SW480 (cell line): ENCODE results near the gene FAS.

Source experiments
- DNase-seq: peaks from one replicate; pipeline ENCODE4 v3.0.0-alpha.2; 2016; ENCODE audit warnings: low spot score

Gene FAS

DNA sequence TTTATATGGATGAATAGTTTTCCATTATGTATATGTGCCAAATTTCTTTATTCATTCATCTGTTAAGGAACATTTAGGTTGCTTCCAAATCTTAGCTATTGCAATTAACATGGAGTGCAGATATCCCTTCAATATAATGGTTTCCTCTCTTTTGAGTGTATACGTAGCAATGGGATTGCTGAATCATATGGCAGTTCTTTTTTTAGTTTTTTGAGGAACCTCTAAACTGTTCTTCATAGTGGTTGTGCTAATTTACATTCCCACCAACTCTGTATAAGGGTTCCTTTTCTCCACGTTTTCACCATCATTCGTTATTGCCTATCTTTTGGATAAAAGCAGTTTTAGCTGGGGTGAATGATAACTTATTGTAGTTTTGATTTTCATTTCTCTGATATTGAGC is 46.5 kb downstream of the FAS start:
- DNase-seq = no peak

DNA sequence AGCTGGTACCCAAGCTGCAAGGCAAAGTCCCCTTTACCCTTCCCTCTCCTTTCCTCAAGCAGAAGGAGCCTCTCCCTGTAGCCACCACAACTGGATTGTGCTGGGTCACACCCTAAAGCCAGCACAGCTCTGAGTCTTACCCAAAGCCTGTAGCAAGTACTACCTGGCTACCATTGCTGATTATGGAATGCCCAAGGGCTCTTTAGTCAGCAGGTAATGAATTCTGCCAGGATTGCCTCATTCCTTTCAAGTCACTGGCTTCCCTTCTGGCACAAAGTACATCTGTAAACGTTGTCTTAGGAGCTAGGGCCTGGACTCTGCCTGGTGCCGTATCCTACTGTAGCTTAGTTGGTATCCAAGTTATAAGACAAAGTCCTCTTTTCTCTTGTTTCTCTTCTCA is 52.0 kb downstream of the FAS start:
- DNase-seq = no peak

DNA sequence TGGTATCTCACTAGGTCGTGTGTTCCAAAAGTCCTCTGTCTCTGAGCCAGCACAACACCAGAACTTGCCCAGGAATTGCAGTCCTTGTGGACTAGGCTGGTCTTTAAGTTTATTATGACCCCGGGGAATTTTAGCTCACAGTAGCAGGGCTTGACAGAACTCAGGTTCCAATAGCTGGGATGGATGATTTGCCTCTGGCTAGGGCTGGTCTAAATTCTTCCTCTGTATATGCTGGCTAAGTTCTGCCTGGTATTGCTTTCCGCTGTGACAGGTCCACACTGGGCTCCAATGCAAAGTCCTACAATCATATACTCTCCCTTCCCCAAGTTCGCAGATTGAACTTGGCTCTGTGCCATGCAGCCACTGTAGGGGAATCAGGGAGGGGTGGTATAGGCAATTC is 52.5 kb downstream of the FAS start:
- no peak for DNase-seq

DNA sequence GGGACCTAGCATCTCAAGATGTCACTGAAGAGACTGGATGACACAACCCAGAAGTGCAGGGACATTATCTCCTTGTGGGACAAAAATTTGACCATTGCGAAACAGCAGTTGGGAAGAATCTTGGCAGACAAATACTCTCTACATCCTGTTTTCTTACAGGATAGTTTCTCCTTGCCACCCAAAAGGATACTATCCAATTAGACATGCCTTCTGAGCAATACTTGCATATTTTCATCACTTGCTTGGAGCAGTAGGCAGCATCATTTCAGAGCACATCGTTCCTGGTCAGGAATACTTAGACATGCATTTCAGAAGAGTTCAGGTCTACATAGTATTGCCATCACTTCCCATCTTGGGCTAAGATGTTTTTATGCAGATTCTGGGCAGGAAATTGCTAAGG is 56.8 kb downstream of the FAS start:
- no peak for DNase-seq

DNA sequence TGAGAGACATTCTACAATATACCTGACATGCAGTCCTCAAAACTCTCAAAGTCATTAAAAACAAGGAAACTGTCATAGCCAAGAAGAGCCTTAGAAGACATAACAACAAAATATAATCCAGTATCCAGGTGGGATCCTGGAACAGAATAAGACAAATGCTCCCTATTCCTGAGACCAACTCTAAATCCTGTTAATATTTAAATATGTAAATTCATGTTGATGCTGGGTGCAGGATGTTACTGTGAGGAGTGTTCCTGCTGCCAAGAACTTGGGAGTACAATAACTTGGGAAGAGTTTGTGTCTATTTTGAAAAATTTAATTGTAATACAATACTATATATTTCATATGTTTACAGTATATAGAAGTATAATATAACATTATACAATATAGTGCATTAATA is 61.0 kb downstream of the FAS start:
- DNase-seq = no peak

DNA sequence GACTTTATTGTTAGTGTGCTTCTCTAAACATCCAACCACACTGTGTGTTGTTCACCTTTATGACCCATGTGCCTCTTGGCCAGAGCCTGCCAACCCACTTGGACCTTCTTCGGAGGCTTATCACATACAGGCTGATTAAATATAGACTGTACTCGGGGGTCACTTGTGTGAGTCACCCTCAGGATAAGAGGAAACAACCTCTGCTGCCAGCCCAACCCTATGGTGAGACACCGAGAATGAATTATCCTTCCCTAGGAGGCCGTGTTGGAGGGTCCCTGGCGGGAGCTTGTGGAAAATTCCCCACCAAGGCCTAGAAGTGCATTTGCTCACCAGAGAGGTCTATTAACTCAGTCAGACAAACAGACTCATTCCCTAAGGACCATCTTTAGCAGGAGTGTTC is 63.0 kb downstream of the FAS start:
- DNase-seq = no peak

DNA sequence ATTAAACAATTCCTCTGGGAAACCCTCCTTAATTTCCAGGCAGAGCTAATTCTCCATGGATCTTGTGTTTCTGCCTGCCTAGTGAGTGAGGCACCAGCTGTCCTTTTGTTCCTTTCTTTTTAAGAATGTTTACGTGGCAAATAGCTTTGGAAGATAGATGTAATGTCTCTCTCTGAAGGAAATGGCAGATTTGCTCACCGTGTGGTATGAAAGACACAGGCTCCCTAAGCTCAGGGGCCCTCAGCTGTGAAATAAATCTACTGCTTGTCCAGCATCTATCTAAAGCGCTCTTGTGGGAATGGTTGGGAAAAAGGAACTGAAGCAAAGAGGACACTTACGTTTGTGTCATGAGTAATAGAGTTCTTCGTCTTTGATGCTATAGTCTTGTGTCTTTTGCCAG is 64.6 kb downstream of the FAS start:
- DNase-seq = no peak

DNA sequence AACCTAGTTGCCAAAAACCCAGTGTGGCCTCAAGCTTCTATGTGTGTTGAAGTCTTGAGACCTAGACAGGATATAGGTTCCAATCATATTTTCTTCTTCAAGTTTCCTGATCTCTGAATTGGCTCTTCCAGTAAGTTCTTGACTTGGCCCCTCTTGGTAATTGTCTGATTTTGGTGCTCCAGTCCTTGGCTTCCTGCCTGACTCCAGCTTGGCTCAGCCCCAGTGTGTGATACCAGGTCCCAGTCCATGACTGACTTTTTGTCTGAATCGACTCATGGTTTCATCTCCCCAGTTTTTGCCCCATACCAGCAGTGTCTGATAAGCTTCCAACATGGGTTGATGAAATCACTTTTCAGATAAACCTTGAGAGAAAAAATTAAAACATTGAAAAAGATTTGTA is 72.3 kb downstream of the FAS start:
- no peak for DNase-seq

DNA sequence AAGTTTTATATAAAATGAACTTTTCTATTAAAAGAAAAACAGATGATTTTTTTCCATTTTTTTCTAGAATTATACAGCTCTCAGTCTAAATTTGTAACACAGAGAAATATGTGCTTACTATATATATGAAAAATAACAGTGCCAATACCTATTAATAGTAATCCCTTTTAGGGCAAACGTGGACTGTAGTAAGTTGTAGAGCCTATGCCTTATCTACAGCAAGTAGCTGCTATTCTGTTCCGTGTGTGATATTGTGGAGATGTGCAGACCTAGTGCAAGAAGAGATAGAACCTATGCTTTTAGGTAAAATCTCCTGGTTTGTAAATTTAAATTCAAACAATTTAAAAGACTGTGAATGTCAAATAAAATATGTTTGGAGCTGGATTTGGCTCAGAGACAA is 72.9 kb downstream of the FAS start:
- no peak for DNase-seq

DNA sequence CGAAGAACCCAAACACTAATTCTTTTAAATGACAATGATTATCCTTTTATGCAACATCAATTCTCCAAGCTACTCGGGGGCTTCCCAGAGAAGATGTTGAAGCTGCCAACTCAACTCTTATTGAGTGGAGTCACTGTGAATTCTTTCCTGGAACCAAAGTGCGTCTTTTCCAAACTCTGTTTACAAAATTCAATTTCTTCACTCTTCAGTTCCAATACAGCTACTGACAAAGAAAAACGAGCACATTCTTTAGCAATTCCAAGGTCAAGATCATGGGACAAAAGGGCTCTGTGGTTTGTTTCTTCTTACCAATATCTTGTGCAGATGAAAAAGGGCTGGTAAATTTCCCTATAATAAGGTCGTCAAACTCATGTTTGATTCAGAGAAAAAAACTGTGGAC is 74.2 kb downstream of the FAS start:
- DNase-seq = no peak
